Panc1 (cell line): ENCODE data around the gene ALK. TPM values are rescaled to one million over a fixed set of nuclear protein-coding genes. Genes with fewer than 3 reads are reported as not detected.

ENCODE experiments used
- ATAC-seq: fragments of 200-7000 bp; cut with Tn5 transposase; 2 replicates; pipeline ENCODE4 v1.9.1; 2020; ENCODE audit warnings: mild to moderate bottlenecking, moderate library complexity
- BruUV-seq: library from RNA; stranded (reverse); fragments of 400-500 nt; replicated peaks from 2 replicates; lab custom pipeline; 2021; lab: Mats Ljungman, UMichigan
- CTCF ChIA-PET: fragments of 300-600 bp; sonication (Branson Sonifier 250); formaldehyde crosslinking; loops from one replicate; lab custom pipeline; 2022; ENCODE audit warnings: antibody characterized with exemption; lab: Charles Lee
- POLR2A ChIA-PET: fragments of 300-600 bp; sonication (Branson Sonifier 250); formaldehyde crosslinking; loops from one replicate; lab custom pipeline; 2022; ENCODE audit warnings: antibody characterized with exemption; lab: Charles Lee
- DNase-seq: peaks from one replicate; pipeline ENCODE4 v3.0.0-alpha.2; 2010; ENCODE audit warnings: low read depth, low spot score
- H3K27ac ChIP-seq: 2 replicates; pipeline ENCODE4 v1.5.1; 2011; ENCODE audit warnings: mild to moderate bottlenecking, low read length, inconsistent platforms
- H3K27me3 ChIP-seq: fragments of 200-500 bp; sonication (Bioruptor generic); 2 replicates; pipeline ENCODE4 v1.6.0; 2014; ENCODE audit warnings: low read length, inconsistent platforms; ENCODE audit not compliant: control insufficient read depth, insufficient read depth
- H3K36me3 ChIP-seq: fragments of 200-500 bp; sonication (Bioruptor generic); 2 replicates; pipeline ENCODE4 v1.5.1; 2014; ENCODE audit warnings: inconsistent platforms, mild to moderate bottlenecking, low read length, moderate library complexity; ENCODE audit not compliant: control insufficient read depth, insufficient read depth
- H3K4me1 ChIP-seq: 2 replicates; pipeline ENCODE4 v1.5.1; 2011; ENCODE audit warnings: inconsistent platforms, mild to moderate bottlenecking, low read length, moderate library complexity; ENCODE audit not compliant: control insufficient read depth, insufficient read depth
- H3K4me3 ChIP-seq, 2 experiments: 2 replicates each; pipeline ENCODE4 v1.5.1; 2011 to 2012; ENCODE audit warnings: low read depth in 2 of 2, low read length in 2 of 2, mild to moderate bottlenecking in 2 of 2, inconsistent platforms in 1 of 2, moderate library complexity in 1 of 2
- H3K9me3 ChIP-seq: fragments of 200-500 bp; sonication (Bioruptor generic); 2 replicates; pipeline ENCODE4 v1.5.1; 2014; ENCODE audit warnings: low read depth, mild to moderate bottlenecking, inconsistent platforms, low read length, moderate library complexity; ENCODE audit not compliant: control insufficient read depth, insufficient read depth
- POLR2AphosphoS5 ChIP-seq: IDR thresholded peaks from 2 replicates; pipeline ENCODE4 v1.6.1; 2012; ENCODE audit warnings: mild to moderate bottlenecking, low read depth, low read length, moderate library complexity
- SIN3A ChIP-seq: IDR thresholded peaks from 2 replicates; pipeline ENCODE4 v1.6.1; 2012; ENCODE audit warnings: low read depth, mild to moderate bottlenecking, low read length, moderate library complexity, borderline replicate concordance; ENCODE audit not compliant: insufficient read depth
- TCF7L2 ChIP-seq: IDR thresholded peaks from 2 replicates; pipeline ENCODE4 v1.6.1; 2011; ENCODE audit warnings: mild to moderate bottlenecking, low read depth, low read length, inconsistent platforms
- in situ Hi-C: cut with HindIII; loops from 2 replicates; pipeline ENCODE4 v1.10.0; 2016; ENCODE audit warnings: low sequenced_read_pairs, low pct_unique_long_range_greater_than_20kb
- intact Hi-C: fragments of 100-400 bp; cut with micrococcal nuclease; formaldehyde crosslinking; loops from one replicate; pipeline ENCODE4 v1.10.0; 2022; ENCODE audit not compliant: unreplicated experiment
- total RNA-seq: library from RNA; stranded (reverse); gene quantifications from one replicate; pipeline ENCODE4 v1.2.1, GENCODE V29; 2021; ENCODE audit not compliant: unreplicated experiment
- TF ChIP-seq, protein P1 (sequence below): fragments of 450-650 bp; IDR thresholded peaks from 2 replicates; pipeline ENCODE4 v1.5.1; 2017; ENCODE audit warnings: mild to moderate bottlenecking
- TF ChIP-seq, protein P2 (sequence below), 2 experiments: IDR thresholded peaks; 2 replicates each; pipeline ENCODE4 v1.6.1; 2011 to 2012; ENCODE audit warnings: low read depth in 2 of 2, control low read depth in 1 of 2, low read length in 1 of 2, mild to moderate bottlenecking in 1 of 2, moderate library complexity in 1 of 2; ENCODE audit not compliant: insufficient read depth in 1 of 2

Gene ALK
- total RNA-seq, 1 experiment from 2014 or later = not detected

DNA sequence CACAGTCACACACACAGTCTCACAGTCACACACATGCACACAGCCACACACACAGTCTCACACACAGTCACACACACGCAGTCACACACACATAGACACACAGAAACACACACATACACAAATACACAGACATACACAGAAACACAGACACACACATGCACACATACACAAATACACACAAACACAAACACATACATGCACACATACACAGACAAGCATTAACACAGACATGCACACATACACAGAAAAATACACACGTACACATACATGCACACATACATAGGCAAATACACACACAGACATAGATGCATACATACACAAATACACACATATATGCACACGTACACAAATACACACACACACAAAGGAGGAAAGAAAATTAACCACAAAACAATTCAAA, 150.5 kb downstream of the ALK start:
- H3K27me3 ChIP-seq = no peaks in the 10 kb centered on the region; the same call in none of the 2 replicates
- H3K4me1 ChIP-seq = no peaks in the 10 kb centered on the region
- DNase-seq (no peak), ATAC-seq (no peak)
- in situ Hi-C loops = no loop called here
- CTCF ChIA-PET = no interaction called here
- H3K9me3 ChIP-seq = no peaks in the 10 kb centered on the region
- TF ChIP-seq SIN3A = no peak
- TF ChIP-seq TCF7L2 = no peak
- TF ChIP-seq, protein P1, sequence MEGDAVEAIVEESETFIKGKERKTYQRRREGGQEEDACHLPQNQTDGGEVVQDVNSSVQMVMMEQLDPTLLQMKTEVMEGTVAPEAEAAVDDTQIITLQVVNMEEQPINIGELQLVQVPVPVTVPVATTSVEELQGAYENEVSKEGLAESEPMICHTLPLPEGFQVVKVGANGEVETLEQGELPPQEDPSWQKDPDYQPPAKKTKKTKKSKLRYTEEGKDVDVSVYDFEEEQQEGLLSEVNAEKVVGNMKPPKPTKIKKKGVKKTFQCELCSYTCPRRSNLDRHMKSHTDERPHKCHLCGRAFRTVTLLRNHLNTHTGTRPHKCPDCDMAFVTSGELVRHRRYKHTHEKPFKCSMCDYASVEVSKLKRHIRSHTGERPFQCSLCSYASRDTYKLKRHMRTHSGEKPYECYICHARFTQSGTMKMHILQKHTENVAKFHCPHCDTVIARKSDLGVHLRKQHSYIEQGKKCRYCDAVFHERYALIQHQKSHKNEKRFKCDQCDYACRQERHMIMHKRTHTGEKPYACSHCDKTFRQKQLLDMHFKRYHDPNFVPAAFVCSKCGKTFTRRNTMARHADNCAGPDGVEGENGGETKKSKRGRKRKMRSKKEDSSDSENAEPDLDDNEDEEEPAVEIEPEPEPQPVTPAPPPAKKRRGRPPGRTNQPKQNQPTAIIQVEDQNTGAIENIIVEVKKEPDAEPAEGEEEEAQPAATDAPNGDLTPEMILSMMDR = no peak
- no peak for TF ChIP-seq POLR2AphosphoS5
- TF ChIP-seq, protein P2, sequence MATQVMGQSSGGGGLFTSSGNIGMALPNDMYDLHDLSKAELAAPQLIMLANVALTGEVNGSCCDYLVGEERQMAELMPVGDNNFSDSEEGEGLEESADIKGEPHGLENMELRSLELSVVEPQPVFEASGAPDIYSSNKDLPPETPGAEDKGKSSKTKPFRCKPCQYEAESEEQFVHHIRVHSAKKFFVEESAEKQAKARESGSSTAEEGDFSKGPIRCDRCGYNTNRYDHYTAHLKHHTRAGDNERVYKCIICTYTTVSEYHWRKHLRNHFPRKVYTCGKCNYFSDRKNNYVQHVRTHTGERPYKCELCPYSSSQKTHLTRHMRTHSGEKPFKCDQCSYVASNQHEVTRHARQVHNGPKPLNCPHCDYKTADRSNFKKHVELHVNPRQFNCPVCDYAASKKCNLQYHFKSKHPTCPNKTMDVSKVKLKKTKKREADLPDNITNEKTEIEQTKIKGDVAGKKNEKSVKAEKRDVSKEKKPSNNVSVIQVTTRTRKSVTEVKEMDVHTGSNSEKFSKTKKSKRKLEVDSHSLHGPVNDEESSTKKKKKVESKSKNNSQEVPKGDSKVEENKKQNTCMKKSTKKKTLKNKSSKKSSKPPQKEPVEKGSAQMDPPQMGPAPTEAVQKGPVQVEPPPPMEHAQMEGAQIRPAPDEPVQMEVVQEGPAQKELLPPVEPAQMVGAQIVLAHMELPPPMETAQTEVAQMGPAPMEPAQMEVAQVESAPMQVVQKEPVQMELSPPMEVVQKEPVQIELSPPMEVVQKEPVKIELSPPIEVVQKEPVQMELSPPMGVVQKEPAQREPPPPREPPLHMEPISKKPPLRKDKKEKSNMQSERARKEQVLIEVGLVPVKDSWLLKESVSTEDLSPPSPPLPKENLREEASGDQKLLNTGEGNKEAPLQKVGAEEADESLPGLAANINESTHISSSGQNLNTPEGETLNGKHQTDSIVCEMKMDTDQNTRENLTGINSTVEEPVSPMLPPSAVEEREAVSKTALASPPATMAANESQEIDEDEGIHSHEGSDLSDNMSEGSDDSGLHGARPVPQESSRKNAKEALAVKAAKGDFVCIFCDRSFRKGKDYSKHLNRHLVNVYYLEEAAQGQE (IDR thresholded peaks at IDR 0.05; ENCODE audit: insufficient read depth in 1 of 2, low read depth in 2 of 2, low read length in 1 of 2) = no peak
- no peak overlapping the region for H3K4me3 ChIP-seq
- BruUV-seq = no TSS peak
- H3K36me3 ChIP-seq = no peaks in the 10 kb centered on the region
- H3K27ac ChIP-seq = no peak overlapping the region
- intact Hi-C loops = no loop called here
- POLR2A ChIA-PET = no interaction called here

DNA sequence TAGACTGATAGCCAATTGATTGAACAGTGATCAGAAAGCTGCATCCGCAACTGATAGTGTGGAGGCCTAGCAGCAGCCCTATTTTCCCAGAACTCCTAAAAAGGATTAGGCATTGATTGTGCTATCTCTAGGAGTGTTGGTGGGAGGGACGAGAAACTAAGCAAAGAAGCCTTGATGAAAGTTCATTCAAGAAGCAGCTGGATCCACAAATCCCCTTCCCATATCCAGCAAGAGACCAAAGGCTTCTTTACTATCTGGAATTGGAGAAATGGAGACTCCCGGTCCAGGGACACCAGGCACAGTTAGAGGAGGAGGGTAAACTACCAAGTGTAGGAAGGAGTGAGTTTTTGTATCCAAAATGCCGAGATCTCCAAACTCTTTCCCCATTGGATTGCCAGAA, 151.5 kb downstream of the ALK start:
- no peak for TF ChIP-seq SIN3A
- TF ChIP-seq, protein P2 (IDR thresholded peaks at IDR 0.05; ENCODE audit: insufficient read depth in 1 of 2, low read depth in 2 of 2, low read length in 1 of 2) = no peak
- TF ChIP-seq TCF7L2 = no peak
- TF ChIP-seq POLR2AphosphoS5 = no peak
- TF ChIP-seq, protein P1 = no peak
- ChIA-PET CTCF (no interaction called here), POLR2A (no interaction called here)
- no peaks in the 10 kb centered on the region for H3K36me3 ChIP-seq
- H3K9me3 ChIP-seq = no peaks in the 10 kb centered on the region
- H3K4me1 ChIP-seq = no peaks in the 10 kb centered on the region
- H3K27ac ChIP-seq = no peak overlapping the region
- in situ Hi-C loops (no loop called here), intact Hi-C loops (no loop called here)
- no peaks in the 10 kb centered on the region; the same call in 1 of the 2 replicates for H3K27me3 ChIP-seq
- no TSS peak for BruUV-seq
- H3K4me3 ChIP-seq = no peak overlapping the region
- ATAC-seq (no peak), DNase-seq (no peak)
